Bronchial epithelial cell (primary cell): Measurements from ENCODE around the gene WDR86. TPM values are rescaled to one million over a fixed set of nuclear protein-coding genes. Genes with fewer than 3 reads are reported as not detected.

Experiments
- DNase-seq: peaks from one replicate; pipeline ENCODE4 v3.0.0-alpha.2; 2010; ENCODE audit warnings: low read depth
- FAIRE-seq: peaks from 2 replicates; lab custom pipeline; 2011; peaks lifted over from hg19 to GRCh38; lab: Jason Lieb, UNC
- H3K27me3 ChIP-seq: 2 replicates; pipeline ENCODE4 v1.5.1; 2011; ENCODE audit warnings: low read length; ENCODE audit not compliant: control insufficient read depth, insufficient read depth
- H3K36me3 ChIP-seq: 2 replicates; pipeline ENCODE4 v1.5.1; 2011; ENCODE audit warnings: low read length; ENCODE audit not compliant: control insufficient read depth, insufficient read depth
- H3K4me3 ChIP-seq: 2 replicates; pipeline ENCODE4 v1.5.1; 2011; ENCODE audit warnings: mild to moderate bottlenecking, low read depth, low read length, control low read depth
- total RNA-seq: library from RNA; depleted of rRNA; stranded (reverse); fragments of >200 nt; gene quantifications from 2 replicates; pipeline ENCODE4 v1.2.1, GENCODE V29; 2014
- TF ChIP-seq, protein P1 (sequence below): IDR thresholded peaks from 2 replicates; pipeline ENCODE4 v1.5.1; 2011; ENCODE audit warnings: mild to moderate bottlenecking, moderate library complexity, low read length, control low read depth, inconsistent platforms; ENCODE audit not compliant: insufficient read depth, severe bottlenecking

The WDR86 gene
- total RNA-seq, 1 donor from 2014 or later: 0.79 TPM

DNA sequence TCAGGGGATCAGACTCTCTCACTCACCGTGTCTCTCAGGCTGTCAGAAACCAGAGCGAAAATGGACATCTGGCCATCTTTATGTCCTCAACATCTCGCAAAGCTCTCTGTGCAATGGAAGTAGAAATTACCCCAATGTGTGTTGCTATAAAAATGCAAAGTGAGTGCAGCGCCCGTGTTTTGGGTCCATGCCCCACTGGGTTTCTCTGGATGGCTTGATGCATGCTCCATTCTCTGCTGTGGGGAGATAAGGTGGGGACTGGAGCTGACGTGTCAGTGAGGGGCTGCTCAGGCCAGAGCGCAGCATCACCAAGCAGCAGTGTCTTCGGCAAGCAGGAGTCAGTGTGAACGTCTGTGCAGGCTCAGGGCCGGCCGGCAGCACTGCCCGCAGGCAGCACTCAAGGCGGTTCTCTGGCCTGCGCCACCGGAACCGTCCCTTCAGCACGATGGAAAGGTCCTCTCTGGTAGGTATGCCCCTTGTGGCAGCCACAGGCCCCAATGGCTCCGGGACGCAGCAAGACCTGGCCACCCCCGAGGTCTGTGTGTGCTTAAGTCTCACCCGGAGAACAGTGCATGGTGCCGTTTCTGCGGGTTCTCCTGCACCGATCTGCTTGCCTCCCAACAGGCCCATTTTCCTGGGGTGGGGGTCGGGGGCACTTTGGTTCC, 30.2 kb downstream of the WDR86 start:
- Histone ChIP-seq H3K27me3 (peaks cover 15% of the 10 kb centered on the region), H3K36me3 (peaks cover 5% of the 10 kb centered on the region), H3K4me3 (no peak overlapping the region)
- DNase-seq (no peak), FAIRE-seq (no peak)
- TF ChIP-seq, protein P1, sequence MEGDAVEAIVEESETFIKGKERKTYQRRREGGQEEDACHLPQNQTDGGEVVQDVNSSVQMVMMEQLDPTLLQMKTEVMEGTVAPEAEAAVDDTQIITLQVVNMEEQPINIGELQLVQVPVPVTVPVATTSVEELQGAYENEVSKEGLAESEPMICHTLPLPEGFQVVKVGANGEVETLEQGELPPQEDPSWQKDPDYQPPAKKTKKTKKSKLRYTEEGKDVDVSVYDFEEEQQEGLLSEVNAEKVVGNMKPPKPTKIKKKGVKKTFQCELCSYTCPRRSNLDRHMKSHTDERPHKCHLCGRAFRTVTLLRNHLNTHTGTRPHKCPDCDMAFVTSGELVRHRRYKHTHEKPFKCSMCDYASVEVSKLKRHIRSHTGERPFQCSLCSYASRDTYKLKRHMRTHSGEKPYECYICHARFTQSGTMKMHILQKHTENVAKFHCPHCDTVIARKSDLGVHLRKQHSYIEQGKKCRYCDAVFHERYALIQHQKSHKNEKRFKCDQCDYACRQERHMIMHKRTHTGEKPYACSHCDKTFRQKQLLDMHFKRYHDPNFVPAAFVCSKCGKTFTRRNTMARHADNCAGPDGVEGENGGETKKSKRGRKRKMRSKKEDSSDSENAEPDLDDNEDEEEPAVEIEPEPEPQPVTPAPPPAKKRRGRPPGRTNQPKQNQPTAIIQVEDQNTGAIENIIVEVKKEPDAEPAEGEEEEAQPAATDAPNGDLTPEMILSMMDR: no peak

DNA sequence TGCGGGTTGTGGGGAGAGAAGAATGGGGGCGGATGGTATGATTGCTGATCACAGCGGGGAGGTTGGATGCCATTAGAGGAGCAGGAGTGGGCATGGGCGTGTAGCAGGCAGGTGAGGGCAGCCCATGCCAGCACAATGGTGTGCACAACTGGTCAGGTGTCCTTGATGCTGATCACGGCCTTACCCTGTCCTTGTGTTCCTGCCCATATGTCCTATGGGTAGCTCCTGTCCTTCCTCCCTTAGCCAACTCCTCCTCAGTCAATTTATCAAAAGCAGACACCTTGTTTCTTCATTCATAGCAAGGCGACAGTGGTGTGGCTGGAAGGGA, 30.7 kb downstream of the WDR86 start:
- Histone ChIP-seq H3K4me3 (no peak overlapping the region), H3K36me3 (peaks cover 7% of the 10 kb centered on the region), H3K27me3 (peaks cover 15% of the 10 kb centered on the region)
- TF ChIP-seq, protein P1: no peak
- DNase-seq: no peak
- no peak for FAIRE-seq

DNA sequence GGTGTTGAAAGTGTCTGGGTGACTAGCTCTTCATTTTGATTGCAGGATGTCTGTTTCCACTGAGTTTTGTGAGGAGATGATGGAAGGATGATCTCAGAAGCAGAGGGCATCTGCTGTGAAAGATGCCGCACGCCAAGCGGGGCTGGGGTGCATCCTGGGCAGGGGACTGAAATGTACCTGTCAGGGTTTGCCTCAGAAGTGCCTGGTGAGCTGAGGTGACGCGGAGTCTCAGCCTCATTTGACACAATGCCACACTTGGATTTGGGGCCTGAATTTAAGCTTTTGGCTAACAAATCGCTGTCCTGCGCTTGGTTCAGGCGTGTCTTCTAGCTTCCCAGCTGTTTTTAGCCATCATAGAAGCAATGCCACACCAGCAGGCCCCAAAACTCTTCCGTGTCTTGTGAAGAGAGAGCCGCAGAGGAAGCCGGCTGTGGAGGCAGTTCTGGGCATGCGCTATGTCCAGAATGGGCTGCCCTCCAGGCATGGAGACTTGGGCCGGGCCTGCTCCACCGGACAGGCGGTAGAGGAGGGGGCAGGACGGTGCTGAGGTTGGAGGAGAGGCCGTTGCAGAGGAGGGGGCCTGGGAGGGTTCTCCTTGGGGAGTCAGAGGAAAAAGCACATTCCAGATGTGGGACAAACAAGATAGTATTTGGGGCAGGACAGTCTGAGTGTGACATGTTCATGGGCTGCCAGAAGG, 31.2 kb downstream of the WDR86 start:
- no peak overlapping the region for H3K4me3 ChIP-seq
- DNase-seq: no peak
- H3K36me3 ChIP-seq: peaks cover 9% of the 10 kb centered on the region
- TF ChIP-seq, protein P1: no peak
- H3K27me3 ChIP-seq: peaks cover 15% of the 10 kb centered on the region
- FAIRE-seq: no peak

DNA sequence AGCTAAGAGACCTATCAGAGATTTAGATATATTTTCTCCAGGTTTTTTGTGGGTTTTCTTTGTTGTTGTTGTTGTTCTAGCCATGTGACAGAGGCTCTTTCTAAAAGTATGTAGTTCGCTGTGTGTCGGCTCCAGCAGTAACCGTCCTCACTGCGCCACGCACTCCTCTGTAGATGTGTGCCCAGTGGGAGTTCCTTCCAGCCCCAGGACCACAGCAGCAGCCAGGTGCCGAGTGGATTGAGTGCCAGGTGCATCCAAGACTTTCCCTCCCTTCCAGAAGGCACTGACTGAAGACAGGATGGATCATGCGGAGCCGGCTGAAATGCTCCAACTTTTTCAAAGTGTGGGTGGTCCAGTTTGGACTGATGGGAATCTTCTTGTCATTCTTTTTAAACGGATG, 31.8 kb downstream of the WDR86 start:
- TF ChIP-seq, protein P1: no peak
- no peak for FAIRE-seq
- Histone ChIP-seq H3K36me3 (peaks cover 9% of the 10 kb centered on the region), H3K27me3 (peaks cover 15% of the 10 kb centered on the region), H3K4me3 (no peak overlapping the region)
- DNase-seq: no peak

DNA sequence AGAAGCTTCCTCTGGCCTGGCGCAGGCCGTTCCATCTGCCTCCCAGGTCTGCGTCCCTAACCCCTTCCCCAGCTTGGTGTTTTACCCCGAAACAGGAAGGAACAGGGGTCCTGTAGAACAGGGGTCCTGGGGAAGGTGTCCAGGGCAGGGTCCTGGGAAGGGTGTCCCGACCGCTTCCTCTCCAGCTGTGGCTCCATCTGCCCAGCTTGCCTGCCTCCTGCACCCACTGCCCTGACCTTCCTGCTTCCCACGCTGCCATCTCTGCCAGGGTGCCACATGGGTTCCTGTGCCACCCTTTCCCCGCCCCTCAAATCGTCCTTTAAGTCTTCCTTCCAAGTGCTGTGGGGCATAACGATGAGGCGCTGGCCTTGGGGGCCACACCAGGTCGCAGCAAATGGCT, 32.4 kb downstream of the WDR86 start:
- Histone ChIP-seq H3K36me3 (peaks cover 9% of the 10 kb centered on the region), H3K4me3 (no peak overlapping the region), H3K27me3 (peaks cover 10% of the 10 kb centered on the region)
- FAIRE-seq (no peak), DNase-seq (no peak)
- TF ChIP-seq, protein P1: no peak
